MCF 10A (cell line): Measurements from ENCODE around the gene PUSL1. TPM values are rescaled to one million over a fixed set of nuclear protein-coding genes. Genes with fewer than 3 reads are reported as not detected.

Source experiments
- BruUV-seq: library from RNA; stranded (reverse); fragments of 400-500 nt; replicated peaks from 2 replicates; lab custom pipeline; 2021; lab: Mats Ljungman, UMichigan
- CTCF ChIA-PET: fragments of 300-600 bp; sonication (Branson Sonifier 250); formaldehyde crosslinking; extraction: SDS; loops from one replicate; lab custom pipeline; 2021; ENCODE audit warnings: antibody characterized with exemption, inconsistent platforms; lab: Yijun Ruan, JAX
- POLR2A ChIA-PET: fragments of 300-600, 350-650 bp; sonication (Branson Sonifier 250); formaldehyde crosslinking; extraction: SDS; loops from one replicate; lab custom pipeline; 2020; ENCODE audit warnings: antibody characterized with exemption, inconsistent platforms; lab: Yijun Ruan, JAX
- DNase-seq: peaks from one replicate; pipeline ENCODE4 v3.0.0-alpha.2; 2018; ENCODE audit not compliant: unreplicated experiment
- H3K27ac Mint-ChIP-seq: one replicate; pipeline ENCODE4 v1.8.0; 2022; ENCODE audit warnings: mild to moderate bottlenecking, low read depth, mixed read lengths; ENCODE audit not compliant: unreplicated experiment
- H3K27me3 Mint-ChIP-seq: one replicate; pipeline ENCODE4 v1.8.0; 2022; ENCODE audit warnings: mixed read lengths; ENCODE audit not compliant: insufficient read depth, unreplicated experiment
- H3K36me3 Mint-ChIP-seq: one replicate; pipeline ENCODE4 v1.8.0; 2022; ENCODE audit warnings: mild to moderate bottlenecking, moderate library complexity, mixed read lengths; ENCODE audit not compliant: insufficient read depth, unreplicated experiment
- H3K4me1 Mint-ChIP-seq: one replicate; pipeline ENCODE4 v1.8.0; 2022; ENCODE audit warnings: mixed read lengths; ENCODE audit not compliant: insufficient read depth, unreplicated experiment
- H3K4me3 Mint-ChIP-seq: one replicate; pipeline ENCODE4 v1.8.0; 2022; ENCODE audit warnings: mild to moderate bottlenecking, moderate library complexity, mixed read lengths; ENCODE audit not compliant: unreplicated experiment
- H3K9me3 Mint-ChIP-seq: one replicate; pipeline ENCODE4 v1.8.0; 2022; ENCODE audit warnings: mixed read lengths; ENCODE audit not compliant: unreplicated experiment
- intact Hi-C: fragments of 100-400 bp; cut with micrococcal nuclease; formaldehyde crosslinking; loops from 2 replicates; pipeline ENCODE4 v1.14.1; 2022
- total RNA-seq: library from RNA; stranded (reverse); gene quantifications from 2 replicates; pipeline ENCODE4 v1.2.3, GENCODE V29; 2022
- TF ChIP-seq, protein P1 (sequence below): fragments of 200-600 bp; IDR thresholded peaks from one replicate; pipeline ENCODE4 v1.8.0; 2022; ENCODE audit warnings: antibody characterized with exemption, mild to moderate bottlenecking; ENCODE audit not compliant: unreplicated experiment

PUSL1 gene
- total RNA-seq, 1 experiment from 2014 or later = 27.4 TPM

DNA sequence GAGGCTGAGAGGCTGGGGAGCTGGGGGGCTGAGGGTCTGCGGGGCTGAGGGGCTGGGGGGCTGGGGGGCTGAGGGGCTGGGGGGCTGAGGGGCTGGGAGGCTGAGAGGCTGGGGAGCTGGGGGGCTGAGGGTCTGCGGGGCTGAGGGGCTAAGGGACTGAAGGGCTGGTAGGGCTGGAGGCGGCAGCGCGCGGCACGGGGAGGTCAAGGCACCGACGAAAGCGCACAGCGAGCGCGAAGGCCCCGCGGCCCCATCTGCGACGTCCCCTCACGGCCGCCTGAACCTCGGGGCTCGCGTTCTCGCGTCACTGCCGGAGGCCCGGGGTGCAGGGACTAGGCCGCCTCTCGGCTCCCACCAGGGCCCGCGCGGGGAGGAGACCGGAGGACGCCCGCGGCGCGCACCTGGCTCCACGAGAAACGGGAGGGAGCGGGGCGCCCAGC lies 15.7 kb downstream of the PUSL1 start:
- H3K4me1 Mint-ChIP-seq = peaks cover 20% of the 10 kb centered on the region
- ChIA-PET CTCF (interaction anchor here (0.5 kb wide), 1 partner anchor 85 kb away, joined by 3 read pairs; no protein-coding TSS in a partner anchor), POLR2A (interaction anchor here (1.0 to 1.4 kb wide), 2 partner anchors 15 to 51 kb away, joined by 3 to 5 read pairs; partner anchors contain the start of gene AURKAIP1)
- no peaks in the 10 kb centered on the region for H3K27me3 Mint-ChIP-seq
- DNase-seq = no peak
- no TSS peak for BruUV-seq
- H3K4me3 Mint-ChIP-seq = peak overlapping the region; percentile 70
- intact Hi-C loops = no loop called here
- H3K9me3 Mint-ChIP-seq = no peaks in the 10 kb centered on the region
- H3K36me3 Mint-ChIP-seq = peaks cover 17% of the 10 kb centered on the region
- peak overlapping the region; percentile 85 for H3K27ac Mint-ChIP-seq
- TF ChIP-seq, protein P1, sequence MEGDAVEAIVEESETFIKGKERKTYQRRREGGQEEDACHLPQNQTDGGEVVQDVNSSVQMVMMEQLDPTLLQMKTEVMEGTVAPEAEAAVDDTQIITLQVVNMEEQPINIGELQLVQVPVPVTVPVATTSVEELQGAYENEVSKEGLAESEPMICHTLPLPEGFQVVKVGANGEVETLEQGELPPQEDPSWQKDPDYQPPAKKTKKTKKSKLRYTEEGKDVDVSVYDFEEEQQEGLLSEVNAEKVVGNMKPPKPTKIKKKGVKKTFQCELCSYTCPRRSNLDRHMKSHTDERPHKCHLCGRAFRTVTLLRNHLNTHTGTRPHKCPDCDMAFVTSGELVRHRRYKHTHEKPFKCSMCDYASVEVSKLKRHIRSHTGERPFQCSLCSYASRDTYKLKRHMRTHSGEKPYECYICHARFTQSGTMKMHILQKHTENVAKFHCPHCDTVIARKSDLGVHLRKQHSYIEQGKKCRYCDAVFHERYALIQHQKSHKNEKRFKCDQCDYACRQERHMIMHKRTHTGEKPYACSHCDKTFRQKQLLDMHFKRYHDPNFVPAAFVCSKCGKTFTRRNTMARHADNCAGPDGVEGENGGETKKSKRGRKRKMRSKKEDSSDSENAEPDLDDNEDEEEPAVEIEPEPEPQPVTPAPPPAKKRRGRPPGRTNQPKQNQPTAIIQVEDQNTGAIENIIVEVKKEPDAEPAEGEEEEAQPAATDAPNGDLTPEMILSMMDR = no peak

GRCh38 chr1:1324524-1325287 lies 16.3 kb downstream of the PUSL1 start, which contains the start of the genes CPTP and INTS11:
Gene CPTP, plus strand, starts transcription at chr1:1324802. Its CDS starts 2,109 bp downstream, at chr1:1326911.
Gene INTS11, minus strand, starts transcription at chr1:1324660. Its CDS starts 52 bp downstream, at chr1:1324608.
- BruUV-seq = TSS peak; percentile 43
- no peaks in the 10 kb centered on the region for H3K9me3 Mint-ChIP-seq
- CTCF ChIA-PET = interaction anchor here (0.6 to 1.0 kb wide), 5 partner anchors 21 to 261 kb away, joined by 3 to 6 read pairs (median 3); partner anchors contain the start of gene AURKAIP1
- H3K36me3 Mint-ChIP-seq = peaks cover 17% of the 10 kb centered on the region
- H3K4me1 Mint-ChIP-seq = peaks cover 20% of the 10 kb centered on the region
- DNase-seq = peak; percentile 90
- H3K27me3 Mint-ChIP-seq = no peaks in the 10 kb centered on the region
- TF ChIP-seq, protein P1 = no peak
- POLR2A ChIA-PET = interaction anchor here (0.7 to 2.3 kb wide), 9 partner anchors 8 to 366 kb away, joined by 3 to 21 read pairs (median 4); partner anchors contain the start of genes AURKAIP1, CCNL2 and NOC2L
- H3K4me3 Mint-ChIP-seq = peak within 1 kb of the TSS; percentile 70
- intact Hi-C loops = no loop called here
- peak within 1 kb of the TSS; percentile 85 for H3K27ac Mint-ChIP-seq

DNA sequence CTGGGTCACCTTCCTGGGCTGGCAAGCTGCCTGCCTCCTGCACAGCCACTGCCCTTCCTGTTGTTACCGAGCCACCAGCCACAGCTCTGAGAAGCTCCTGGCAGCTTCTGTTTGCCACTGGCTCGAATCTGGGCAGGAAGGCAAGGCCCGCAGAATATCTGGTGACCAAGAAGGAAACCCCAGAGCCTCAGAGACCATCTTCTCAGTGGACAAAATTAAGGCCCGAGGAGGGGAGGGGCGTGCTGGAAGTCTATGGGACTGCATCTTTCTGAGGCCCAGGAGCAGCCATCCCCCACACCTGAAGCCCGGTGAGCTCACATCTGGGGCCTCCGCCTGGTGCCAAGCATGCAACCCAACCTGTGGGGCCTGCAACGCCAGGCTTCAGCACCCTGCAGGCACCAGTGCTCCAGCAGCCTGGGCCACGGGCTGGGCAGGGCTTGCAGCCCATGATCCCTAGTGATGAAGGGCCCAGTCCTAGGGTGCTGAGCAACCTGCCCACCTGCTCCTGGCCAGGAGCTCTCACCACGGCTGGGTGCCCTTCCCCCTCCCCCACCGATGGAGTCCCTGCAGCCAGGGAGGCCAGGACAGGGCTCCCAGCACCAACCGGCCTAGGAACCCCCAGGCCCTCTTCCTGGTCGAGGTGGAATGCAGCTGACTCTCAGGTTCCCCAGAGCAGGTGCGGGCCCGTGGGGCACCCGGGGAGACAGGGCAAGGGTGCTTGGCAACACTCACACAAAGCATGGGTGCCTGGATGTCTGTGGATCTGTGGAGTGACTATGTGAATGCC lies 17.1 kb downstream of the PUSL1 start:
- Mint-ChIP-seq H3K9me3 (no peaks in the 10 kb centered on the region), H3K27me3 (no peaks in the 10 kb centered on the region), H3K4me3 (peak overlapping the region; percentile 70), H3K27ac (peak overlapping the region; percentile 85), H3K4me1 (peaks cover 20% of the 10 kb centered on the region), H3K36me3 (peaks cover 23% of the 10 kb centered on the region)
- intact Hi-C loops = no loop called here
- TF ChIP-seq, protein P1 = no peak
- no peak for DNase-seq
- ChIA-PET CTCF (interaction anchor here (0.6 to 1.0 kb wide), 6 partner anchors 9 to 262 kb away, joined by 3 to 6 read pairs (median 4); partner anchors contain the start of gene AURKAIP1), POLR2A (interaction anchor here (0.5 to 2.3 kb wide), 11 partner anchors 8 to 367 kb away, joined by 3 to 21 read pairs (median 4); partner anchors contain the start of genes AURKAIP1, CCNL2 and NOC2L)
- BruUV-seq = no TSS peak
